ENCODE results near the gene LEO1. TPM values are rescaled to one million over a fixed set of nuclear protein-coding genes. Genes with fewer than 3 reads are reported as not detected.

The LEO1 gene
- total RNA-seq, 2 donors from 2014 or later: 5.7 to 9.9 TPM

DNA sequence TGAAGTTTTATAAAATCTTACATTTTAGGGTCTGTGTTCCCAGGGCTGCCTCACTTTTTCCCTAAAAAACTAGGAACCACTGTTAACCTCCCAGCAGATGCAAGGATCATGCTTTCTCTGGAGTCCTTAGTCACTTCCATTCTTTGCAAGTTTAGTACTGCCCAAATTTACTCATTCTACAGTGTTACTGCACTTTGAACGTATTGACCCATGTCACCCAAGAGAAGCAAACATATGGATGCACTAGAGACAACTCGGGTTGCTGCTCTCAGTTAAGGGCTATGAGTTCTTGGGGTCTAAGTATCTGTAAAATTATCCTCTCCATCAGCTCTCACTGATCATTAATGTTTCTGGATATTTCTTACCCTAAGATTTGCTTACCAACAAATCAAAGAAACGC, 59.0 kb downstream of the LEO1 start:
- 88 to 99% methylated on average over 3 of the region's 3 CpGs for WGBS, 2 donors
- ATAC-seq: no peak
- peaks cover 7% of the 10 kb centered on the region for H3K4me1 ChIP-seq
- intact Hi-C loops (cut with DNase I): no loop called here
- no peaks in the 10 kb centered on the region for H3K36me3 ChIP-seq (replicated peaks in 1 of 2; ENCODE audit: insufficient read depth in 1 of 2, low read depth in 2 of 2)
- H3K9me3 ChIP-seq: no peaks in the 10 kb centered on the region
- no peak overlapping the region for H3K4me3 ChIP-seq
- no peak for DNase-seq
- TF ChIP-seq, protein P1, sequence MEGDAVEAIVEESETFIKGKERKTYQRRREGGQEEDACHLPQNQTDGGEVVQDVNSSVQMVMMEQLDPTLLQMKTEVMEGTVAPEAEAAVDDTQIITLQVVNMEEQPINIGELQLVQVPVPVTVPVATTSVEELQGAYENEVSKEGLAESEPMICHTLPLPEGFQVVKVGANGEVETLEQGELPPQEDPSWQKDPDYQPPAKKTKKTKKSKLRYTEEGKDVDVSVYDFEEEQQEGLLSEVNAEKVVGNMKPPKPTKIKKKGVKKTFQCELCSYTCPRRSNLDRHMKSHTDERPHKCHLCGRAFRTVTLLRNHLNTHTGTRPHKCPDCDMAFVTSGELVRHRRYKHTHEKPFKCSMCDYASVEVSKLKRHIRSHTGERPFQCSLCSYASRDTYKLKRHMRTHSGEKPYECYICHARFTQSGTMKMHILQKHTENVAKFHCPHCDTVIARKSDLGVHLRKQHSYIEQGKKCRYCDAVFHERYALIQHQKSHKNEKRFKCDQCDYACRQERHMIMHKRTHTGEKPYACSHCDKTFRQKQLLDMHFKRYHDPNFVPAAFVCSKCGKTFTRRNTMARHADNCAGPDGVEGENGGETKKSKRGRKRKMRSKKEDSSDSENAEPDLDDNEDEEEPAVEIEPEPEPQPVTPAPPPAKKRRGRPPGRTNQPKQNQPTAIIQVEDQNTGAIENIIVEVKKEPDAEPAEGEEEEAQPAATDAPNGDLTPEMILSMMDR (IDR thresholded peaks at IDR 0.05): no peak
- no peak for TF ChIP-seq POLR2A (IDR thresholded peaks at IDR 0.05)
- no peaks in the 10 kb centered on the region for H3K27me3 ChIP-seq
- H3K27ac ChIP-seq: no peak overlapping the region

DNA sequence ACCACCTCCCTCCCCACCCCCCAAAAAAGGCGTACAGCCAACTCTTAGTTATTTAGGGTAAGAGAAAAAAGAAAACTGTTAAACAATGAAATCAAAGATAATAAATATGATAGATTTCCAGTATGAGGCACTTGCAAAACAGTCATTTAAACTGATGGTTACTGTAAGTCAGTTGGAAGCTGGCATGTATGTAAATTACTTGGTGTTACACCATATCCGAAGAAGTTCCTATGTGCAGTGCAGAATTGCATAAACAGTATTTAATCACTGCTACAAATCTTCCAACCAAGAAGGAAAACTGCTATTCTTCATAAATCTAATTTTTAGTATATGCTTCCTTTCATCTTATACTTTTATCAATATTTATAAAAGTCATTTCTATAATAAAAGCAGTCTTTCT, 62.0 kb downstream of the LEO1 start:
- Histone ChIP-seq H3K27ac (no peak overlapping the region), H3K27me3 (no peaks in the 10 kb centered on the region), H3K9me3 (no peaks in the 10 kb centered on the region), H3K36me3 (replicated peaks in 1 of 2; ENCODE audit: insufficient read depth in 1 of 2, low read depth in 2 of 2) (no peaks in the 10 kb centered on the region), H3K4me3 (no peak overlapping the region), H3K4me1 (peaks cover 21% of the 10 kb centered on the region)
- WGBS, 2 donors: 89 to 93% methylated on average over 2 of the region's 2 CpGs
- ATAC-seq (no peak), DNase-seq (no peak)
- intact Hi-C loops (cut with DNase I): no loop called here
- no peak for TF ChIP-seq POLR2A (IDR thresholded peaks at IDR 0.05)
- TF ChIP-seq, protein P1 (IDR thresholded peaks at IDR 0.05): no peak

DNA sequence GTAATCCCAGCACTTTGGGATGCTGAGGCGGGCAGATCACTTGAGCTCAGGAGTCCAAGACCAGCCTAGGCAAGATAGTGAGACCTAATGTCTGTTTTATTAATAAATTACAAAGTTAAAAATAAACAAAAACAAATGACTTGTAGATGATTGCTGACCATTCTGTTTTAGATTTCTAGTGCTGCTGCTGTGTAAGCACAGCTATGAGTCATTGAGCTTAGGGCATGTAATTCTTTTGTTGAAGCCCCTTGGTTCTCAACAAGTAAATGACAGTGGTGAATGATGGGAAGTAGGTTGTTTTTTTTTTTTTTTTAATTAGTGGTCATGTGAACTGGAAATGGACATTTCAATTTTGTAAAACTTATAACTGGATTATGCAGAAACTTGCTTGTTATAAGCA, 63.3 kb downstream of the LEO1 start:
- no peaks in the 10 kb centered on the region for H3K36me3 ChIP-seq (replicated peaks in 1 of 2; ENCODE audit: insufficient read depth in 1 of 2, low read depth in 2 of 2)
- ATAC-seq: no peak
- TF ChIP-seq, protein P1 (IDR thresholded peaks at IDR 0.05): no peak
- no peak for TF ChIP-seq POLR2A (IDR thresholded peaks at IDR 0.05)

DNA sequence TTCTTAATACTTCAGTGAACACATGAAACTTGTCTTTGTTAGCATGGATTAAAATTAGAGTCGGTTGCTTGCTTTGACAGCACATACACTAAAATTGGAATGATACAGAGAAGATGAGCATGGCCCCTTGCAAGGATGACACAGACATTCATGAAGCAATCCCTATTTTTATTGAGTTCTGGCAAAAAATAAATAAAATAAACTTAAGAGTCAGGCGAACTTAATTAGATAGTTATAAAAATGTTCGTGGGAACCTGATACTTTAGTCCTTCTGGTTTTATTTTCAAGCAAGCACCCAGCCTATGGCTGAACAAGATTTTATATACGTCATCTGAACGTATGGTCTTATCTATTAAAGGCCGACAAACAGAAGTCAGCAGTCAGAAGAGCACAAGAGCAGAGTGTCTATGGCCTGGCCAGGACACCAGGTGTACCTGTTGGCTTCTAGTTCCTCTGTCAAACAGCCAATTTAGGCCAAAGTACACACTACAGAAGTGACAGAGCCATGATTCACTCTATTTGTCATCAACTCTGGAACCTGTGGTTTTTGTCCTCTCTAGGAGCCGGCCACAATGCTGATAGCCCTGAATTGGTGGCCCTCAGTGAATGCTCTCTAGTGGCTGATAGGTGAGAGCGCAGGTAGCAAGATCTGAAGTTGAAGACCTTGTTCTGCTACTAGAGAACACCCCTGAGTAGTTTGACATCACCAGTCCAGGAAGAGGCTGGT, 64.3 kb downstream of the LEO1 start:
- H3K27me3 ChIP-seq: no peaks in the 10 kb centered on the region
- peak in 2 of 3 donors; percentile 15 to 34 for TF ChIP-seq POLR2A (IDR thresholded peaks at IDR 0.05)
- TF ChIP-seq, protein P1 (IDR thresholded peaks at IDR 0.05): peak in 6 of 7 experiments; percentile 13 to 62 (median 51)
- WGBS, 2 donors: 37 to 42% methylated on average over 8 of the region's 8 CpGs
- peaks cover 21% of the 10 kb centered on the region for H3K4me1 ChIP-seq
- no peaks in the 10 kb centered on the region for H3K9me3 ChIP-seq
- peak overlapping the region; percentile 19 to 60 (median 38) for H3K27ac ChIP-seq
- no peaks in the 10 kb centered on the region for H3K36me3 ChIP-seq (replicated peaks in 1 of 2; ENCODE audit: insufficient read depth in 1 of 2, low read depth in 2 of 2)
- intact Hi-C loops (cut with DNase I): no loop called here
- H3K4me3 ChIP-seq: no peak overlapping the region
- peak; percentile 97 for ATAC-seq
- peak; percentile 66 to 88 (median 77) for DNase-seq

More for the DNA sequence above, 63.3 kb downstream of the LEO1 start:
- H3K4me3 ChIP-seq: no peak overlapping the region
- H3K9me3 ChIP-seq: no peaks in the 10 kb centered on the region
- H3K4me1 ChIP-seq: peaks cover 21% of the 10 kb centered on the region
- WGBS, 2 donors: 91 to 96% methylated on average over 1 of the region's 1 CpG
- peak overlapping the region in 2 of 4 donors; percentile 13 to 30 for H3K27ac ChIP-seq
- intact Hi-C loops (cut with DNase I): no loop called here
- no peaks in the 10 kb centered on the region for H3K27me3 ChIP-seq
- no peak for DNase-seq

DNA sequence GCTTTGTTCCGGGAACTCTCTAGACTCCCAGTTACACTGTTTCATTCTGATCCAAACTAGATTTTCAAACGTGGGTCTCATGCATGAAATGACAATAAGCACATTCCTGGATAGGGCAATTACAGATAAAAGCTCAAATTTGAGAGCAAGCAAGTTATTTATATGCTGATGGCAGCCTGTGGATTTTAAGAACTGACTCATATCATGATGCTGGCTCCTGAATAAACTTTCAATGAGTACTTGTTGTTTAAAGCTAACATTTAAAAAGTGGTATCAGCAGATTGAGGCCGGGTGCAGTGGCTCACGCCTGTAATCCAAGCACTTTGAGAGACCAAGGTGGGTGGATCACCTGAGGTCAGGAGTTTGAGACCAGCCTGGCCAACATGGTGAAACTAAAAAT, 66.6 kb downstream of the LEO1 start:
- ATAC-seq: no peak

More for the DNA sequence above, 66.6 kb downstream of the LEO1 start:
- no peak for TF ChIP-seq POLR2A (IDR thresholded peaks at IDR 0.05)
- TF ChIP-seq, protein P1 (IDR thresholded peaks at IDR 0.05): no peak
- DNase-seq: no peak
- H3K4me1 ChIP-seq: peaks cover 21% of the 10 kb centered on the region
- H3K27ac ChIP-seq: no peak overlapping the region
- H3K27me3 ChIP-seq: no peaks in the 10 kb centered on the region
- no peaks in the 10 kb centered on the region for H3K9me3 ChIP-seq
- WGBS, 2 donors: 58 to 66% methylated on average over 4 of the region's 4 CpGs
- peaks cover 0 to 4% of the 10 kb centered on the region in 2 donors for H3K36me3 ChIP-seq (replicated peaks in 1 of 2; ENCODE audit: insufficient read depth in 1 of 2, low read depth in 2 of 2)
- intact Hi-C loops (cut with DNase I): no loop called here
- H3K4me3 ChIP-seq: no peak overlapping the region

All from body of pancreas (tissue), 4 donors.